Activated T-cell treated with anti-CD3 and anti-CD28 coated beads for 4 hours (primary cell): Measurements from ENCODE around the gene POLRMT.
"Not testable (repeated sequence)": the region's sequence is repeated elsewhere in the genome, so short reads cannot be mapped to it uniquely, and the experiment has no call there.

Experiments
- DNase-seq: peaks from one replicate; pipeline ENCODE4 v3.0.0-alpha.2; 2020

POLRMT gene

GRCh38 chr19:609004-609346 is 24.4 kb downstream of the POLRMT start:
- no peak for DNase-seq

- DNase-seq: no peak
Observed at GRCh38 chr19:608155-609003, 25.0 kb downstream of the POLRMT start.

GRCh38 chr19:607301-608154 is 25.8 kb downstream of the POLRMT start:
- no peak for DNase-seq

- DNase-seq: not testable (repeated sequence)
Observed at GRCh38 chr19:605061-605971, 28.0 kb downstream of the POLRMT start.

- DNase-seq: no peak
Observed at GRCh38 chr19:604355-604754, 29.0 kb downstream of the POLRMT start.

GRCh38 chr19:603779-604178 is 29.6 kb downstream of the POLRMT start:
- DNase-seq: not testable (repeated sequence)

- not testable (repeated sequence) for DNase-seq
Observed at GRCh38 chr19:603302-603639, 30.1 kb downstream of the POLRMT start.

GRCh38 chr19:602391-603301 is 30.7 kb downstream of the POLRMT start:
- no peak for DNase-seq

GRCh38 chr19:601790-602189 is 31.5 kb downstream of the POLRMT start:
- DNase-seq: no peak

GRCh38 chr19:601310-601709 is 32.0 kb downstream of the POLRMT start:
- DNase-seq: no peak

- no peak for DNase-seq
Observed at GRCh38 chr19:597406-598315, 35.7 kb downstream of the POLRMT start.

GRCh38 chr19:596263-596655 is 37.1 kb downstream of the POLRMT start:
- no peak for DNase-seq

- DNase-seq: no peak
Observed at GRCh38 chr19:595326-596262, 37.7 kb downstream of the POLRMT start.

GRCh38 chr19:594265-594870 is 39.0 kb downstream of the POLRMT start:
- DNase-seq: no peak

- no peak for DNase-seq
Observed at GRCh38 chr19:593505-593904, 39.8 kb downstream of the POLRMT start.

- no peak for DNase-seq
Observed at GRCh38 chr19:593055-593454, 40.3 kb downstream of the POLRMT start.

GRCh38 chr19:592101-592500 is 41.2 kb downstream of the POLRMT start:
- DNase-seq: no peak

GRCh38 chr19:591099-591958 is 42.0 kb downstream of the POLRMT start:
- DNase-seq: no peak
